GM23338 (cell line): ENCODE data around the gene MT1B. TPM values are rescaled to one million over a fixed set of nuclear protein-coding genes. Genes with fewer than 3 reads are reported as not detected.

Source experiments
- ATAC-seq: fragments of 200-7000 bp; cut with Tn5 transposase; 3 replicates; pipeline ENCODE4 v1.9.1; 2020
- DNase-seq: peaks from one replicate; pipeline ENCODE4 v3.0.0-alpha.2; 2015; ENCODE audit warnings: low spot score
- H2AFZ ChIP-seq: fragments of 200-600 bp; sonication (generic); 2 replicates; pipeline ENCODE4 v1.8.0; 2016; ENCODE audit warnings: antibody characterized with exemption, mild to moderate bottlenecking, moderate library complexity
- H3F3A ChIP-seq: fragments of 200-600 bp; sonication (generic); replicated peaks from 2 replicates; pipeline ENCODE4 v1.8.0; 2017; ENCODE audit warnings: antibody characterized with exemption, mixed run types, low read depth
- H3K27ac ChIP-seq: fragments of 200-600 bp; sonication (generic); 2 replicates; pipeline ENCODE4 v1.6.1; 2016; ENCODE audit warnings: low read depth
- H3K27me3 ChIP-seq: fragments of 200-600 bp; sonication (generic); 2 replicates; pipeline ENCODE4 v1.8.0; 2016; ENCODE audit warnings: mild to moderate bottlenecking, mixed run types, moderate library complexity; ENCODE audit not compliant: insufficient read depth
- H3K36me3 ChIP-seq: fragments of 200-600 bp; sonication (generic); 2 replicates; pipeline ENCODE4 v1.8.0; 2016; ENCODE audit warnings: mild to moderate bottlenecking; ENCODE audit not compliant: insufficient read depth
- H3K4me1 ChIP-seq: fragments of 200-600 bp; sonication (generic); 2 replicates; pipeline ENCODE4 v1.8.0; 2016; ENCODE audit warnings: mild to moderate bottlenecking, moderate library complexity; ENCODE audit not compliant: insufficient read depth
- H3K4me2 ChIP-seq: fragments of 200-600 bp; sonication (generic); 2 replicates; pipeline ENCODE4 v1.7.1; 2017; ENCODE audit warnings: mixed run types
- H3K4me3 ChIP-seq: fragments of 200-600 bp; sonication (generic); 2 replicates; pipeline ENCODE4 v1.6.1; 2016; ENCODE audit warnings: mixed run types
- H3K79me2 ChIP-seq: fragments of 200-600 bp; sonication (generic); replicated peaks from 2 replicates; pipeline ENCODE4 v1.8.0; 2017; ENCODE audit warnings: mild to moderate bottlenecking; ENCODE audit not compliant: insufficient read depth
- H3K9me2 ChIP-seq: fragments of 200-600 bp; sonication (generic); 2 replicates; pipeline ENCODE4 v1.8.0; 2017; ENCODE audit not compliant: insufficient read depth
- H4K20me1 ChIP-seq: fragments of 200-600 bp; sonication (generic); replicated peaks from 2 replicates; pipeline ENCODE4 v1.8.0; 2017; ENCODE audit warnings: mild to moderate bottlenecking; ENCODE audit not compliant: insufficient read depth
- H3K27ac Mint-ChIP-seq: 2 replicates; pipeline ENCODE4 v1.8.0; 2020; ENCODE audit warnings: inconsistent platforms, mild to moderate bottlenecking, moderate library complexity, mixed read lengths
- H3K27me3 Mint-ChIP-seq: 3 replicates; pipeline ENCODE4 v1.8.0; 2022; ENCODE audit warnings: low read depth, mild to moderate bottlenecking, moderate library complexity, mixed read lengths, inconsistent platforms; ENCODE audit not compliant: insufficient read depth, poor library complexity
- H3K36me3 Mint-ChIP-seq: 3 replicates; pipeline ENCODE4 v1.8.0; 2021; ENCODE audit warnings: low read depth, mild to moderate bottlenecking, inconsistent platforms, moderate library complexity, mixed read lengths
- H3K4me1 Mint-ChIP-seq: 3 replicates; pipeline ENCODE4 v1.8.0; 2020; ENCODE audit warnings: mild to moderate bottlenecking, inconsistent platforms, mixed read lengths
- H3K4me3 Mint-ChIP-seq: 3 replicates; pipeline ENCODE4 v1.8.0; 2021; ENCODE audit warnings: moderate library complexity, mild to moderate bottlenecking, inconsistent platforms, mixed read lengths
- H3K9me3 Mint-ChIP-seq: 3 replicates; pipeline ENCODE4 v1.8.0; 2020; ENCODE audit warnings: moderate library complexity, mild to moderate bottlenecking, inconsistent platforms, mixed read lengths
- CREB1 ChIP-seq: fragments of 250-450 bp; sonication (Bioruptor Pico); IDR thresholded peaks from 2 replicates; pipeline ENCODE4 v1.5.0; 2020; ENCODE audit warnings: low read depth, mild to moderate bottlenecking, moderate library complexity
- EZH2 ChIP-seq: fragments of 200-600 bp; sonication (generic); IDR thresholded peaks from one replicate; pipeline ENCODE4 v1.8.0; 2017; ENCODE audit warnings: antibody characterized with exemption, mild to moderate bottlenecking, low read depth; ENCODE audit not compliant: unreplicated experiment
- EZH2phosphoT487 ChIP-seq: fragments of 200-600 bp; sonication (generic); IDR thresholded peaks from one replicate; pipeline ENCODE4 v1.8.1; 2018; ENCODE audit warnings: antibody characterized with exemption; ENCODE audit not compliant: unreplicated experiment
- NANOG ChIP-seq: IDR thresholded peaks from 2 replicates; pipeline ENCODE4 v1.6.1; 2016; ENCODE audit warnings: antibody characterized with exemption, borderline replicate concordance
- POLR2AphosphoS5 ChIP-seq: IDR thresholded peaks from 2 replicates; pipeline ENCODE4 v1.6.1; 2016; ENCODE audit warnings: antibody characterized with exemption, low read depth
- polyA plus RNA-seq: library from polyadenylated mRNA; unstranded; fragments of >200 nt; fragmentation: Nextera tagmentation; extraction: Ambion mirVana; gene quantifications from 2 replicates; pipeline ENCODE4 v1.2.1, GENCODE V29; 2016
- total RNA-seq: library from RNA; depleted of rRNA; stranded (reverse); fragments of >200 nt; shearing (Covaris generic); gene quantifications from 2 replicates; pipeline ENCODE4 v1.2.3, GENCODE V29; 2014
- TF ChIP-seq, protein P1 (sequence below): IDR thresholded peaks from 2 replicates; pipeline ENCODE4 v1.6.1; 2016; ENCODE audit warnings: antibody characterized with exemption
- TF ChIP-seq, protein P2 (sequence below): IDR thresholded peaks from one replicate; pipeline ENCODE4 v1.6.1; 2018; ENCODE audit warnings: antibody characterized with exemption; ENCODE audit not compliant: unreplicated experiment
- TF ChIP-seq, protein P3 (sequence below): fragments of 250-450 bp; sonication (Bioruptor Pico); IDR thresholded peaks from 2 replicates; pipeline ENCODE4 v1.5.0; 2020; ENCODE audit warnings: mild to moderate bottlenecking, moderate library complexity

MT1B gene
- total and polyA plus RNA-seq, 2 experiments from 2014 or later: not detected

DNA sequence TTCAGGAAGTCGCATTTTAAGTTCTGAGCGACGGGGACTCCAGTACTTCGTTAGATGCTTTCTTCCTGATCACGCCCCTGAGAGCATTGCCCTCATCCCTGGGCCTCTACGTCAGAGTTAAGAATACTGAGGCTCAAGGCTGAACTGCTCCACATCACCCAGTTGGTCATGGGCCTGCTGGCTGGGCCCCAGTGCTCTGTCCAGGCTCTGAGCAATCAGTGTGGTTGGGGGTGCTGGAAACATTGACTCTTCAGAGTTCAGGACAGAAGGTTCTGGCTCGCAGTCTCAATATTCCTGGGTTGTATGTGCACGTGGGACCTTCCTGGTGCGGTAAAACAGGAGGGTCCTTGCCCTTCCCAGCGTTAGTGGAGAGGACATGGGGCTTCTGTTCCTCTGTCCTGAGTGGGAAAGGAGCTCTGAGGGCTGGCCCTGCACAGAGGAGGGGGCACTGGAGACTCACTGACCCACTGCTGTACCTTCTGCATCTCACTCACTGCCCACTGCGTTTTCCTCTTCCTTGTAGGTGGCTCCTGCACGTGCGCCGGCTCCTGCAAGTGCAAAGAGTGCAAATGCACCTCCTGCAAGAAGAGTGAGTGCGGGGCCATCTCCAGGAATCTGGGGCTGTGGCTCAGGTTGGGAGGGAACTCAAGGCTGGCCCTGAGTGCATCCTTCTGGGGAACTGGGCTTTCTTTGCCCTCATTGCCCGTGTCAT lies 25.6 kb upstream of the MT1B start:
- peak overlapping the region; percentile 82 for H3K4me3 Mint-ChIP-seq
- Histone ChIP-seq H4K20me1 (peaks cover 8% of the 10 kb centered on the region; the same call in 1 of the 2 replicates), H3F3A (0 out of 2 replicates have a peak, but pooled peaks cover 8% of the 10 kb centered on the region), H3K4me3 (peak overlapping the region; percentile 63), H3K27ac (no peak overlapping the region), H2AFZ (peak overlapping the region; percentile 98), H3K4me2 (peak overlapping the region; percentile 84), H3K9me2 (no peaks in the 10 kb centered on the region; the same call in 1 of the 2 replicates), H3K4me1 (peaks cover 30% of the 10 kb centered on the region), H3K79me2 (no peaks in the 10 kb centered on the region), H3K27me3 (peaks cover 100% of the 10 kb centered on the region), H3K36me3 (no peaks in the 10 kb centered on the region)
- peaks cover 11% of the 10 kb centered on the region; the same call in 1 of the 3 replicates for H3K9me3 Mint-ChIP-seq
- DNase-seq (no peak), ATAC-seq (peak; percentile 18)
- no peak overlapping the region for H3K27ac Mint-ChIP-seq
- TF ChIP-seq NANOG (no peak), CREB1 (no peak; the same call in 1 of the 2 replicates), EZH2 (peak; percentile 95), EZH2phosphoT487 (no peak), POLR2AphosphoS5 (no peak)
- TF ChIP-seq, protein P1, sequence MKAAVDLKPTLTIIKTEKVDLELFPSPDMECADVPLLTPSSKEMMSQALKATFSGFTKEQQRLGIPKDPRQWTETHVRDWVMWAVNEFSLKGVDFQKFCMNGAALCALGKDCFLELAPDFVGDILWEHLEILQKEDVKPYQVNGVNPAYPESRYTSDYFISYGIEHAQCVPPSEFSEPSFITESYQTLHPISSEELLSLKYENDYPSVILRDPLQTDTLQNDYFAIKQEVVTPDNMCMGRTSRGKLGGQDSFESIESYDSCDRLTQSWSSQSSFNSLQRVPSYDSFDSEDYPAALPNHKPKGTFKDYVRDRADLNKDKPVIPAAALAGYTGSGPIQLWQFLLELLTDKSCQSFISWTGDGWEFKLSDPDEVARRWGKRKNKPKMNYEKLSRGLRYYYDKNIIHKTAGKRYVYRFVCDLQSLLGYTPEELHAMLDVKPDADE: no peak
- TF ChIP-seq, protein P2, sequence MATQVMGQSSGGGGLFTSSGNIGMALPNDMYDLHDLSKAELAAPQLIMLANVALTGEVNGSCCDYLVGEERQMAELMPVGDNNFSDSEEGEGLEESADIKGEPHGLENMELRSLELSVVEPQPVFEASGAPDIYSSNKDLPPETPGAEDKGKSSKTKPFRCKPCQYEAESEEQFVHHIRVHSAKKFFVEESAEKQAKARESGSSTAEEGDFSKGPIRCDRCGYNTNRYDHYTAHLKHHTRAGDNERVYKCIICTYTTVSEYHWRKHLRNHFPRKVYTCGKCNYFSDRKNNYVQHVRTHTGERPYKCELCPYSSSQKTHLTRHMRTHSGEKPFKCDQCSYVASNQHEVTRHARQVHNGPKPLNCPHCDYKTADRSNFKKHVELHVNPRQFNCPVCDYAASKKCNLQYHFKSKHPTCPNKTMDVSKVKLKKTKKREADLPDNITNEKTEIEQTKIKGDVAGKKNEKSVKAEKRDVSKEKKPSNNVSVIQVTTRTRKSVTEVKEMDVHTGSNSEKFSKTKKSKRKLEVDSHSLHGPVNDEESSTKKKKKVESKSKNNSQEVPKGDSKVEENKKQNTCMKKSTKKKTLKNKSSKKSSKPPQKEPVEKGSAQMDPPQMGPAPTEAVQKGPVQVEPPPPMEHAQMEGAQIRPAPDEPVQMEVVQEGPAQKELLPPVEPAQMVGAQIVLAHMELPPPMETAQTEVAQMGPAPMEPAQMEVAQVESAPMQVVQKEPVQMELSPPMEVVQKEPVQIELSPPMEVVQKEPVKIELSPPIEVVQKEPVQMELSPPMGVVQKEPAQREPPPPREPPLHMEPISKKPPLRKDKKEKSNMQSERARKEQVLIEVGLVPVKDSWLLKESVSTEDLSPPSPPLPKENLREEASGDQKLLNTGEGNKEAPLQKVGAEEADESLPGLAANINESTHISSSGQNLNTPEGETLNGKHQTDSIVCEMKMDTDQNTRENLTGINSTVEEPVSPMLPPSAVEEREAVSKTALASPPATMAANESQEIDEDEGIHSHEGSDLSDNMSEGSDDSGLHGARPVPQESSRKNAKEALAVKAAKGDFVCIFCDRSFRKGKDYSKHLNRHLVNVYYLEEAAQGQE: no peak
- TF ChIP-seq, protein P3, sequence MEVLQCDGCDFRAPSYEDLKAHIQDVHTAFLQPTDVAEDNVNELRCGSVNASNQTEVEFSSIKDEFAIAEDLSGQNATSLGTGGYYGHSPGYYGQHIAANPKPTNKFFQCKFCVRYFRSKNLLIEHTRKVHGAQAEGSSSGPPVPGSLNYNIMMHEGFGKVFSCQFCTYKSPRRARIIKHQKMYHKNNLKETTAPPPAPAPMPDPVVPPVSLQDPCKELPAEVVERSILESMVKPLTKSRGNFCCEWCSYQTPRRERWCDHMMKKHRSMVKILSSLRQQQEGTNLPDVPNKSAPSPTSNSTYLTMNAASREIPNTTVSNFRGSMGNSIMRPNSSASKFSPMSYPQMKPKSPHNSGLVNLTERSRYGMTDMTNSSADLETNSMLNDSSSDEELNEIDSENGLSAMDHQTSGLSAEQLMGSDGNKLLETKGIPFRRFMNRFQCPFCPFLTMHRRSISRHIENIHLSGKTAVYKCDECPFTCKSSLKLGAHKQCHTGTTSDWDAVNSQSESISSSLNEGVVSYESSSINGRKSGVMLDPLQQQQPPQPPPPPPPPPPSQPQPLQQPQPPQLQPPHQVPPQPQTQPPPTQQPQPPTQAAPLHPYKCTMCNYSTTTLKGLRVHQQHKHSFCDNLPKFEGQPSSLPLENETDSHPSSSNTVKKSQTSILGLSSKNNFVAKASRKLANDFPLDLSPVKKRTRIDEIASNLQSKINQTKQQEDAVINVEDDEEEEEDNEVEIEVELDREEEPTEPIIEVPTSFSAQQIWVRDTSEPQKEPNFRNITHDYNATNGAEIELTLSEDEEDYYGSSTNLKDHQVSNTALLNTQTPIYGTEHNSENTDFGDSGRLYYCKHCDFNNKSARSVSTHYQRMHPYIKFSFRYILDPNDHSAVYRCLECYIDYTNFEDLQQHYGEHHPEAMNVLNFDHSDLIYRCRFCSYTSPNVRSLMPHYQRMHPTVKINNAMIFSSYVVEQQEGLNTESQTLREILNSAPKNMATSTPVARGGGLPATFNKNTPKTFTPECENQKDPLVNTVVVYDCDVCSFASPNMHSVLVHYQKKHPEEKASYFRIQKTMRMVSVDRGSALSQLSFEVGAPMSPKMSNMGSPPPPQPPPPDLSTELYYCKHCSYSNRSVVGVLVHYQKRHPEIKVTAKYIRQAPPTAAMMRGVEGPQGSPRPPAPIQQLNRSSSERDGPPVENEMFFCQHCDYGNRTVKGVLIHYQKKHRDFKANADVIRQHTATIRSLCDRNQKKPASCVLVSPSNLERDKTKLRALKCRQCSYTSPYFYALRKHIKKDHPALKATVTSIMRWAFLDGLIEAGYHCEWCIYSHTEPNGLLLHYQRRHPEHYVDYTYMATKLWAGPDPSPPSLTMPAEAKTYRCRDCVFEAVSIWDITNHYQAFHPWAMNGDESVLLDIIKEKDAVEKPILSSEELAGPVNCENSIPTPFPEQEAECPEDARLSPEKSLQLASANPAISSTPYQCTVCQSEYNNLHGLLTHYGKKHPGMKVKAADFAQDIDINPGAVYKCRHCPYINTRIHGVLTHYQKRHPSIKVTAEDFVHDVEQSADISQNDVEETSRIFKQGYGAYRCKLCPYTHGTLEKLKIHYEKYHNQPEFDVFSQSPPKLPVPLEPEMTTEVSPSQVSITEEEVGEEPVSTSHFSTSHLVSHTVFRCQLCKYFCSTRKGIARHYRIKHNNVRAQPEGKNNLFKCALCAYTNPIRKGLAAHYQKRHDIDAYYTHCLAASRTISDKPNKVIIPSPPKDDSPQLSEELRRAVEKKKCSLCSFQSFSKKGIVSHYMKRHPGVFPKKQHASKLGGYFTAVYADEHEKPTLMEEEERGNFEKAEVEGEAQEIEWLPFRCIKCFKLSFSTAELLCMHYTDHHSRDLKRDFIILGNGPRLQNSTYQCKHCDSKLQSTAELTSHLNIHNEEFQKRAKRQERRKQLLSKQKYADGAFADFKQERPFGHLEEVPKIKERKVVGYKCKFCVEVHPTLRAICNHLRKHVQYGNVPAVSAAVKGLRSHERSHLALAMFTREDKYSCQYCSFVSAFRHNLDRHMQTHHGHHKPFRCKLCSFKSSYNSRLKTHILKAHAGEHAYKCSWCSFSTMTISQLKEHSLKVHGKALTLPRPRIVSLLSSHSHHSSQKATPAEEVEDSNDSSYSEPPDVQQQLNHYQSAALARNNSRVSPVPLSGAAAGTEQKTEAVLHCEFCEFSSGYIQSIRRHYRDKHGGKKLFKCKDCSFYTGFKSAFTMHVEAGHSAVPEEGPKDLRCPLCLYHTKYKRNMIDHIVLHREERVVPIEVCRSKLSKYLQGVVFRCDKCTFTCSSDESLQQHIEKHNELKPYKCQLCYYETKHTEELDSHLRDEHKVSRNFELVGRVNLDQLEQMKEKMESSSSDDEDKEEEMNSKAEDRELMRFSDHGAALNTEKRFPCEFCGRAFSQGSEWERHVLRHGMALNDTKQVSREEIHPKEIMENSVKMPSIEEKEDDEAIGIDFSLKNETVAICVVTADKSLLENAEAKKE: no peak
- peaks cover 35% of the 10 kb centered on the region for H3K4me1 Mint-ChIP-seq
- H3K36me3 Mint-ChIP-seq: peaks cover 14% of the 10 kb centered on the region; the same call in 1 of the 3 replicates
- H3K27me3 Mint-ChIP-seq: peaks cover 89% of the 10 kb centered on the region
